ENCODE results near the gene SLC13A3. TPM values are rescaled to one million over a fixed set of nuclear protein-coding genes. Genes with fewer than 3 reads are reported as not detected.

Gene SLC13A3
- total and polyA plus RNA-seq, 2 donors from 2014 or later = 31.5 to 241 TPM

DNA sequence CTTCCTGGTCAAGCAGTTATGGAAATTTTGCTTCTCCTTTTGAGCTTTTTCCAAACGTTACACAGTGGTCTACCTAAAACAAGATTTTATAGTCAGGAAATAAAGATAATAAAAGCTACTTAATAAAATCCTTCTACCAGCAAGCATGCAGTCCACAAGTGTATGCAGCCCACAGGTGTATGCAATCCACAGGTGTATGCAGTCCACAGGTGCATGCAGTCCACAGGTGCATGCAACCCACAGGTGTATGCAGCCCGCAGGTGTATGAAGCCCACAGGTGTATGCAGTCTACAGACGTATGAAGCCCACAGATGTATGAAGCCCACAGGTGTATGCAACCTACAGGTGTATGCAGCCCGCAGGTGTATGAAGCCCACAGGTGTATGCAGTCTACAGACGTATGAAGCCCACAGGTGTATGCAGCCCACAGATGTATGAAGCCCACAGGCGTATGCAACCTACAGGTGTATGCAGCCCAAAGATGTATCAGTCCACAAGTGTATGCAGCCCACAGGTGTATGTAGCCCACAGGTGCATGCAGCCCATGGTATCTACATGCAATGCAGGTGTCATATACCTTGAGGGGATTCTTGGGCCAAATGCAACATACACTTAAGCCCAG is 74.4 kb downstream of the SLC13A3 start:
- intact Hi-C loops (cut with DNase I) = no loop called here
- Histone ChIP-seq H3K36me3 (ENCODE audit: control insufficient read depth in 2 of 3, insufficient read depth in 3 of 3, low read length in 3 of 3) (peaks cover 0 to 13% (median 11%) of the 10 kb centered on the region in 3 donors), H3K27me3 (ENCODE audit: control insufficient read depth, insufficient read depth, low read length) (no peaks in the 10 kb centered on the region), H3K27ac (ENCODE audit: low read depth in 2 of 2, low read length in 2 of 2) (no peak overlapping the region), H3K4me3 (ENCODE audit: low read length in 3 of 3) (no peak overlapping the region), H3K4me1 (ENCODE audit: control insufficient read depth in 2 of 3, insufficient read depth in 2 of 3, low read depth in 1 of 3, low read length in 3 of 3) (no peaks in the 10 kb centered on the region), H3K9me3 (ENCODE audit: control insufficient read depth in 2 of 3, insufficient read depth in 1 of 3, low read length in 3 of 3) (no peaks in the 10 kb centered on the region), H3K9ac (ENCODE audit: low read length in 3 of 3) (no peak overlapping the region)
- DNase-seq = no peak
- TF ChIP-seq, protein P1, sequence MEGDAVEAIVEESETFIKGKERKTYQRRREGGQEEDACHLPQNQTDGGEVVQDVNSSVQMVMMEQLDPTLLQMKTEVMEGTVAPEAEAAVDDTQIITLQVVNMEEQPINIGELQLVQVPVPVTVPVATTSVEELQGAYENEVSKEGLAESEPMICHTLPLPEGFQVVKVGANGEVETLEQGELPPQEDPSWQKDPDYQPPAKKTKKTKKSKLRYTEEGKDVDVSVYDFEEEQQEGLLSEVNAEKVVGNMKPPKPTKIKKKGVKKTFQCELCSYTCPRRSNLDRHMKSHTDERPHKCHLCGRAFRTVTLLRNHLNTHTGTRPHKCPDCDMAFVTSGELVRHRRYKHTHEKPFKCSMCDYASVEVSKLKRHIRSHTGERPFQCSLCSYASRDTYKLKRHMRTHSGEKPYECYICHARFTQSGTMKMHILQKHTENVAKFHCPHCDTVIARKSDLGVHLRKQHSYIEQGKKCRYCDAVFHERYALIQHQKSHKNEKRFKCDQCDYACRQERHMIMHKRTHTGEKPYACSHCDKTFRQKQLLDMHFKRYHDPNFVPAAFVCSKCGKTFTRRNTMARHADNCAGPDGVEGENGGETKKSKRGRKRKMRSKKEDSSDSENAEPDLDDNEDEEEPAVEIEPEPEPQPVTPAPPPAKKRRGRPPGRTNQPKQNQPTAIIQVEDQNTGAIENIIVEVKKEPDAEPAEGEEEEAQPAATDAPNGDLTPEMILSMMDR (IDR thresholded peaks at IDR 0.05; ENCODE audit: borderline replicate concordance, extremely low read depth, insufficient read depth) = no peak
- FAIRE-seq = no peak

DNA sequence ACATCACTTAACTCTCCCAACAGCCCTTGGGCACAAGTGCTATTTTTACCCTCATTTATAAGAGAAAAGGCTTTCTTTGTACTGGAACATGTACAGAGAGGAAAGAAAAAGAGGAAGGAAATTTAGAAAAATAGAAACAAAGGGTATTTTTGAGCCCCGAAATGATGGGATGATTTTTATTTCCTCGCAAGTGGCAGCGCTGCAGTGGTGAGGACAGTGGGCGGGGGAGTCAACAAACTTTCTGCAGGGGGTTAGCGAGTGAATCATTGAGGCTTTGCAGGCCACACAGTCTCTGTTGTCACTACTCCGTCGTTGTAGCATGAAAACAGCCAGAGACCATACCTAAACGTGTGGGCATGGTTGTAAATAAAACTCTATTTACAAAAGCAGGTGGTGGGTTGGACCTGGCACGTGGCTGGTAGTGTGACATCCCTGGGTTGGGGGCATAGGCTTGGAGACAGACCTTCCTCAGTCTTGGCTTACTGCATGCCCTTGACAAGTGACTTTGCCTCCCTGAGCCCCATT is 75.3 kb downstream of the SLC13A3 start:
- Histone ChIP-seq H3K27me3 (ENCODE audit: control insufficient read depth, insufficient read depth, low read length) (no peaks in the 10 kb centered on the region), H3K4me3 (ENCODE audit: low read length in 3 of 3) (no peak overlapping the region), H3K9me3 (ENCODE audit: control insufficient read depth in 2 of 3, insufficient read depth in 1 of 3, low read length in 3 of 3) (no peaks in the 10 kb centered on the region), H3K36me3 (ENCODE audit: control insufficient read depth in 2 of 3, insufficient read depth in 3 of 3, low read length in 3 of 3) (peaks cover 0 to 11% (median 8%) of the 10 kb centered on the region in 3 donors), H3K9ac (ENCODE audit: low read length in 3 of 3) (no peak overlapping the region), H3K27ac (ENCODE audit: low read depth in 2 of 2, low read length in 2 of 2) (no peak overlapping the region), H3K4me1 (ENCODE audit: control insufficient read depth in 2 of 3, insufficient read depth in 2 of 3, low read depth in 1 of 3, low read length in 3 of 3) (no peaks in the 10 kb centered on the region)
- TF ChIP-seq, protein P1 (IDR thresholded peaks at IDR 0.05; ENCODE audit: borderline replicate concordance, extremely low read depth, insufficient read depth) = no peak
- intact Hi-C loops (cut with DNase I) = no loop called here
- FAIRE-seq (no peak), DNase-seq (no peak)

DNA sequence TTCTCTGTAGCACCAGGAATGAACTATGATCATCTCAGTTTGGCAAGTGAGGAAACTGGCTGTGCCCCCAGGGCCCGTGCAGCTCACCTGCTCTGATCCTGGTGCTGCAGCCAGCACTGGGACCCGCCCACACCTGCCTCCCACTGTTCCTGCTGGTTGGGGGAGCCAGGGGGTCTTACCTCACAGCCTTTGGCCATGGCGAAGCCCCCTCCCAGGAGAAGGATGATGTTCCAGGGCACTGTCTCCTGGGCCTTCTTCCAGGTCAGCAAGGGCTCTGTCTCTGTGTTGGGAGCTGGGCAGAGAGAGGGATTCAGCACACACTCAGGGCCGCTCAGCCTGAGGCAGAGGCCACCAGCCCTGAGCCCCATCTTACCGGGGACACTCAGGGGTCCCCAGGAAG is 75.9 kb downstream of the SLC13A3 start:
- FAIRE-seq = no peak
- no peak for DNase-seq

More for the DNA sequence above, 75.9 kb downstream of the SLC13A3 start:
- Histone ChIP-seq H3K4me3 (ENCODE audit: low read length in 3 of 3) (no peak overlapping the region), H3K36me3 (ENCODE audit: control insufficient read depth in 2 of 3, insufficient read depth in 3 of 3, low read length in 3 of 3) (peaks cover 0 to 11% (median 8%) of the 10 kb centered on the region in 3 donors), H3K9me3 (ENCODE audit: control insufficient read depth in 2 of 3, insufficient read depth in 1 of 3, low read length in 3 of 3) (no peaks in the 10 kb centered on the region), H3K4me1 (ENCODE audit: control insufficient read depth in 2 of 3, insufficient read depth in 2 of 3, low read depth in 1 of 3, low read length in 3 of 3) (no peaks in the 10 kb centered on the region), H3K27ac (ENCODE audit: low read depth in 2 of 2, low read length in 2 of 2) (no peak overlapping the region), H3K9ac (ENCODE audit: low read length in 3 of 3) (no peak overlapping the region), H3K27me3 (ENCODE audit: control insufficient read depth, insufficient read depth, low read length) (no peaks in the 10 kb centered on the region)
- TF ChIP-seq, protein P1 (IDR thresholded peaks at IDR 0.05; ENCODE audit: borderline replicate concordance, extremely low read depth, insufficient read depth) = no peak
- intact Hi-C loops (cut with DNase I) = no loop called here
